Measurements from ENCODE around the gene GFRA4. TPM values are rescaled to one million over a fixed set of nuclear protein-coding genes. Genes with fewer than 3 reads are reported as not detected.

The GFRA4 gene
- total and polyA plus RNA-seq, 12 donors: not detected

GRCh38 chr20:3661060-3661813 is 2.0 kb downstream of the GFRA4 start:
- no peak for TF ChIP-seq POLR2A (IDR thresholded peaks at IDR 0.05)
- TF ChIP-seq CTCF (IDR thresholded peaks at IDR 0.05): no peak
- Histone ChIP-seq H3K36me3 (replicated peaks in 1 of 2) (no peaks in the 10 kb centered on the region), H3K27me3 (peaks cover 22% of the 10 kb centered on the region), H3K9me3 (replicated peaks in 1 of 3) (no peaks in the 10 kb centered on the region), H3K4me3 (no peak overlapping the region), H3K4me1 (replicated peaks in 1 of 2) (no peaks in the 10 kb centered on the region), H3K27ac (no peak overlapping the region)
- 14 to 46% (median 22%) methylated on average over 11 to 60 of the region's 60 CpGs for WGBS, 4 donors
- intact Hi-C loops (cut with DNase I): no loop called here
- DNase-seq: peak in 1 of 7 donors; percentile 5

- 2 to 5% (median 4%) methylated on average over 31 to 75 of the region's 75 CpGs; no CpG with 5 or more reads in 1 of the 4 donors for WGBS, 4 donors
- intact Hi-C loops (cut with DNase I): no loop called here
Measured at GRCh38 chr20:3660262-3661059, 2.7 kb downstream of the GFRA4 start.

GRCh38 chr20:3659492-3660261 is 3.5 kb downstream of the GFRA4 start:
- DNase-seq: peak in 1 of 7 donors; percentile 5

More at GRCh38 chr20:3660262-3661059, 2.7 kb downstream of the GFRA4 start:
- no peak for TF ChIP-seq POLR2A (IDR thresholded peaks at IDR 0.05)
- Histone ChIP-seq H3K4me1 (replicated peaks in 1 of 2) (no peaks in the 10 kb centered on the region), H3K4me3 (no peak overlapping the region), H3K27me3 (peaks cover 22% of the 10 kb centered on the region), H3K36me3 (replicated peaks in 1 of 2) (no peaks in the 10 kb centered on the region), H3K9me3 (replicated peaks in 1 of 3) (no peaks in the 10 kb centered on the region), H3K27ac (no peak overlapping the region)
- peak in 1 of 7 donors; percentile 7 for DNase-seq

More at GRCh38 chr20:3659492-3660261, 3.5 kb downstream of the GFRA4 start:
- no peaks in the 10 kb centered on the region for H3K4me1 ChIP-seq (replicated peaks in 1 of 2)
- no peaks in the 10 kb centered on the region for H3K9me3 ChIP-seq (replicated peaks in 1 of 3)
- 56 to 80% (median 62%) methylated on average over 8 to 12 of the region's 12 CpGs for WGBS, 4 donors
- H3K27me3 ChIP-seq: peaks cover 22% of the 10 kb centered on the region
- no peak for TF ChIP-seq CTCF (IDR thresholded peaks at IDR 0.05)
- no peak for TF ChIP-seq POLR2A (IDR thresholded peaks at IDR 0.05)
- no peak overlapping the region for H3K4me3 ChIP-seq
- intact Hi-C loops (cut with DNase I): no loop called here
- no peak overlapping the region for H3K27ac ChIP-seq
- no peaks in the 10 kb centered on the region for H3K36me3 ChIP-seq (replicated peaks in 1 of 2)

Data from adrenal gland (tissue), 12 donors.